KBM-7 (cell line): ENCODE data around the gene RBM44.
"Not testable (repeated sequence)": the region's sequence is repeated elsewhere in the genome, so short reads cannot be mapped to it uniquely, and the experiment has no call there.

Experiments
- DNase-seq: peaks from one replicate; pipeline ENCODE4 v3.0.0-alpha.2; 2015
- in situ Hi-C: fragments of 300-500 bp; cut with MboI; formaldehyde crosslinking; loops from 2 replicates; pipeline ENCODE4 v1.14.3; 2020; ENCODE audit warnings: low sequenced_read_pairs, low pct_unique_long_range_greater_than_20kb, mixed read lengths

RBM44 gene

DNA sequence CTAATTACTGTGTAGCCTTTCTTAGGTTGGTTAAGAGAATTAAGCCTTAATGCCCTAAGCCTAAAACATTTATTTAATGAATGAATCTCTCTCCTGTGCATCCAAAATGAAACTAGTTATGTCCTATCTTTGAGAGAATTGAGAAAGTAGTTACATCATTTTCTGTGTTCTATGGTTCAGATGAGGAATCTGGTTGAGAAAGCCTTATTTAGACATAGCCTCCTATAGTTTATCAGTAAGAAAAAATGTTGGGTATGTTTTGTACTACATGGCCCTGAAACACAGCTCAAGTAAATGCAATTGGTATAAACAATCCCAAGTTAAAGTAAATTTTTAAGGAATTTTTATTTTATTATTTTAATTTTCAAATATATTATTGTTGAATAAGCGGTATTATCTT lies 35.0 kb downstream of the RBM44 start:
- no peak for DNase-seq
- in situ Hi-C loops = no loop called here

DNA sequence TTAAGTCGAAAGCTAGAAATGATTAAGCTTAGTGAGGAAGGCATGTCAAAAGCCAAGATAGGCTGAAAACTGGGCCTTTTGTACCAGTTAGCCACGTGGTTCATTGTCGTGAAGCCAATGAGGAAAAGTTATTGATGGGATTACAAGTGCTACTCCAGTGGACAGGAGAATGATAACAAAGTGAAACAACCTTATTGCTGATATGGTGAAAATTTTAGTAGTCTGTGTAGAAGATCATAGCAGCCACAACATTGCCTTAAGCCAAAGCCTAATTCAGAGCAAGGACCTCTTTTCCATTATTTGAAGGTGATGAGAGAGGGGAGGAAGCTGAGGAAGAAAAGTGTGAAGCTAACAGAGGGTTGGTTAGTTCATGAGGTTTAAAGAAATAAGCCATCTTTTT lies 36.8 kb downstream of the RBM44 start:
- in situ Hi-C loops = no loop called here
- no peak for DNase-seq

DNA sequence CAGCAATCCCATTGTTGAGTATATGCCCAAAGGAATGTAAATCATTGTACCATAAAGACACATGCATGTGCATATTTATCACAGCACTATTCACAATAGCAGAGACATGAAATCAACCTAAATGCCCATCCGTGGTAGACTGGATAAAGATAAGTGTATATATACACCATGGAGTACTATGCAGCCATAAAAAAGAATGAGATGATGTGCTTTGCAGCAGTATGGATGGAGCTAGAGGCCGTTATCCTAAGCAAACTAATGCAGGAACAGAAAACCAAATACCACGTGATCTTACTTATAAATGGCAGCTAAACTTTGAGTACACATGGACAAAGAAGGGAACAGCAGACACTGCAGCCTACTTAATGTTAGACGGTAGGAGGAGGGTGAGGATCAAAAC lies 42.5 kb downstream of the RBM44 start:
- in situ Hi-C loops = no loop called here

DNA sequence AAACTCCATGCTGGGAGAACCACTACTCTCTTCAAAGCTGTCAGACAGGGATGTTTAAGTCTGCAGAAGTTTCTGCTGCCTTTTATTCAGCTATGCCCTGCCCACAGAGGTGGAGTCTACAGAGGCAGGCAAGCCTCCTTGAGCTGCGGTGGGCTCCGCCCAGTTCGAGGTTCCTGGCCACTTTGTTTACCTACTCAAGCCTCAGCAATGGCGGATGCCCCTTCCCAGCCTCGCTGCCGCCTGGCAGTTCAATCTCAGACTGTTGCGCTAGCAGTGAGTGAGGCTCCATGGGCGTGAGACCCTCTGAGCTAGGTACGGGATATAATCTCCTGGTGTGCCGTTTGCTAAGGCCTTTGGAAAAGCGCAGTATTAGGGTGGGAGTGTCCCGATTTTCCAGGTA lies 50.4 kb downstream of the RBM44 start:
- DNase-seq, in situ Hi-C loops: not testable (repeated sequence)

More for the DNA sequence above, 42.5 kb downstream of the RBM44 start:
- DNase-seq = no peak

DNA sequence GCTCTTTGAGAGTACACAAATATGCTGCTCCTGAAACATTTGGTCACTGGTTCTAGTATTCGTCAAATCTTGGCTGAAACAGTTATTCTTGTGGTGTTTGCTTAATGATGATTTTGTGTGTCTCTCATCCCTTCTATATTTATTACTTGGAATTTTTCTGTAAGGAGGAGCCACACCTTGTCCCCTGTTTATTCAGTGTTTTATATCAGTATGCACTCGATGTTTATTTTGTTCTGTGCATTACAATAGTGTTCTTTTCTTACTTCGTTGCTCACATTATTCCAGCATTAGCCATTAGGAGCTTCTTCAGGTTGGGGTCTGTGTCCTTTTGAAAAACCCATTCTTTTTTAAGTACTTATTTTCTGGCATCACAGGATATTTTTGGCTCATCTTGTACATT lies 55.7 kb downstream of the RBM44 start:
- in situ Hi-C loops = no loop called here
- DNase-seq = no peak

DNA sequence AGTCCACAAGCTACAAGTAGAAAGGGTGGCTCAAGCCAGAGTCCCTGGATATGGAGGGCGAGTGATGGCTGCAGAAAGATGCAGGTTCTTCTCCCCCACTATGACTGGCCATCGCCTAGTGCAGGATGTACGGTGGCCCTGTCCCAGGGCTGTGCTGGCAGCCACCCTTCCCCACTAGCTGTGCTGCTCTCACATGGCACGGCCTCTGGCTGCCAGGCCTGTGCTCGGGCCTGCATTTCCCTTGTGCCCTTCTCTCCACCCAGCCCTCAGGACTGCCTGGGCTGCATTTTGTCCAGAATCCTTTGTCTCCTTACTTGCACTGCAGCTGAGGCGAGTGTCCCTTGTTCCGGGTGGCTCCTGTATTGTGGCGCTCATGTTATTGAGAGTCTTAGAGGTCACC lies 59.2 kb downstream of the RBM44 start:
- in situ Hi-C loops = no loop called here
- no peak for DNase-seq

DNA sequence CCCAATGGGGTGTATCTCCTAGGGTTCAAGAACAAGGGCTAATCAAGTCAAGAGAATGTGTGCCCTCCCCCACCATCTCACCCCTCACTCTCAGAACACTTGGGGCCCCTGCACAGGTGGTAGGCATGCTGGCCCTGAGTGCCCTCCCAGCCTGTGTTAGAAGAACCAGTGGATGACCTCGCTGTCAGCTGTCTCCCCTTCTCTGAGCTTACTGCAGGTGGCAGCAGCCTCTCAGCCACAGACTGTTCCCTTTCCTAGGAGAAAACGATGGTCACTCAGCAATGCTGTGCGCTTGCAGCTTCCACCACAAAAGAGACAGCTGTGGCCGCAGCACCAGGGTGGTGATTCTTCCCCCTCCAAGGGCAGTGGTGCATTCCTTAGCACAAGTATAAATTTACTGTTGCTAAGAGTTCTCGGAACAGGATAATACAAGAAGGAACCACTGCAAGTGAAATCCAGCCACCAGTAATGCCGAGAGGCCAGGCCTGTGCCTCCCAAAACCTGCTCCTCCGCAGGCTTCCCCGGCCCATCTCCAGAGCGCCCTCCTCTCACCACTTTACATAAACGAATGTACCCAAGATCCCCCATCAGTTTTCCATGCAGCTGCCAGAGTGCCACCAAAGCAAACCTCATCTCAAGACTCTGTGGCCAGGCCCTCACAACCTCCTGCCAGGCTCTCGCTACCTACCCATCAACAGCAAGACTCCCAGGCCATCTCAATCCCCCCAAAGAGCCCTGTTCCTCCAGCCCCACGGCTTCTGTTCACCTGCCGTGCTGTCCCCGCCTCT lies 59.9 kb downstream of the RBM44 start:
- in situ Hi-C loops = no loop called here
- peak; percentile 88 for DNase-seq

DNA sequence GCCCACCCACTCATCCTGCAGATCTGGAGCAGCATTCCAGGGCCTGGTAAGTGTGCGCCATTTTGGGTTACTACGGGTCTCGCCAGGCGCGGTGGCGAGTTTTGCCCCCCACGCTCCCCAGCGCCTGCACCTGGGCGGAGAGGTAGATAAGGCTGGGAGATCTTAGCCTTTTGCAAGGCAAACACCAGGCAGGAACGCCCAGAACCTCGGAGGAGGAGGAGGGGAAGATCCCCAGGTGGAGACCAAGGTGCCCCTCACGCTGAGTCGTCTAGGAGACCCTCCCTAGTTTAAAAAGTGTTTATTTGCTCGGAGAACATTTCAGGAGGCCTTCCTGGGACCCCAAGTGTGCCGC lies 60.5 kb downstream of the RBM44 start:
- in situ Hi-C loops = no loop called here
- no peak for DNase-seq

DNA sequence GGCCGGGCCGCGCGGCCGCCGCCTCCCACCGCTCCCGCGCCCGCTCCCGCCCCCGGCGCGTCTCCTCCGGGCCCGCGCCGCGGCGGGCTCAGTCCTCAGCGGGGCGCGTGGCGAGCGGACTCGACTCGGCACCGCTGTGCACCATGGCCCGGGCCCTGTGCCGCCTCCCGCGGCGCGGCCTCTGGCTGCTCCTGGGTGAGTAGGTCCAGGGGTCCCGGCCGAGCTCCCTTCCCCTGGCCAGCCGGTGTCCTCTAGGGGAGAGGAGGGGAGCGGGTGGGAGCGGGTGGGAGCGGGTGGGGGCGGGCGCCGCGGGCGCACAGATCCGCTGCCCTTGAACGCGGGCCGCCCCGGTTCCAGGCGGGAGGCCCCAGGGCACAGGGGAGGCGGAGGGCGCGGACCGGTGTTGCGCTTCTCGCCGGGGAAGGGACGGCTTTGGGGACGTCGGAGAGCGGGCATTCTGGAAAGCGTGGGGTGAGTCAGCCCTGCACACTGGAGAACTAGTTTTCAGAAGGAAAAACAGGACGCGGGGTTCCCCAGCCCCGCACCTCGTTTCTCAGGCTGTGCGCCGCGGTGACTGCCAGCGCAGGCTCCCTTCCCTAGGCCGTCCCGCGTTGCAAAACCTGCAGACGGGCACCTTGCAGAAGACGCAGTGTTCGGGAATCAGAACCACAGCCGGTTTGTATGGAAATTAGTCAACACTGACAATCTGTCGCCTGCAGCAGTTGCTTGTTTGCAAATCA lies 61.1 kb downstream of the RBM44 start, which contains the start of gene RAMP1:
Gene RAMP1, plus strand, starts transcription at position 91 of the 740 bp plus-strand sequence. Its CDS starts 53 bp downstream, at position 144.
- DNase-seq = peak; percentile 45
- in situ Hi-C loops = no loop called here

DNA sequence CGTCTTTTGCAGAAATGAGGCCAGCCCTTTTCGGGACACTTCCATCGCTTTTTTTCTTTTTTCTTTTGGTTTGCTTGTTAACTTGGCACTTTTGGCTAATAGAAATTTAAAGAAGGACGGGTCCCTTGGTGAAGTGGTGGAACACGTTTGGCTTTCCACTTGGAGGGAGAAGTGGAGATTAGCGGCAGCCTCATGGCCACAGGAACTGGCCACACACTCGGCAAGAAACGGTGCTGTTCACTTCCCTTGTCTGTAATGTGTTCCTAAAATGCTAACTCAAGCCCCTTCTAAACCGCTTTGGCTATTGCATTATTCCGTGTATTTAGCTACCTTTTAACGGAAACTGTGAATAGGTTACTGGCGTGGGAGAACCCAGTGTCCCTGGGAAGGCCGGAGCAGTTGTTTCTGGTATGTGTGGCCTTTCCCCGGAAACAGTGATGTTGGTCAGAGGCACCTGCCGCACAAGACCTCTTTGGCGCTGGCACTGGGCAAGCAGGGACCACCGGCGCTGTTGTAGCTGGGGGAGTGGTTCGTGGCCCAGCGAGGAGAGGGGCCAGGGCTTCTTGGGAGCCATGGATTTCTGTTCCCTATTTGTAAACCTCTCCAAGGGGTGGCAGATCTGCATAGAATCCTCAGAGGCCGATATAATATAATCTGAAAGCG lies 61.8 kb downstream of the RBM44 start:
- in situ Hi-C loops = no loop called here
- DNase-seq = peak; percentile 46

DNA sequence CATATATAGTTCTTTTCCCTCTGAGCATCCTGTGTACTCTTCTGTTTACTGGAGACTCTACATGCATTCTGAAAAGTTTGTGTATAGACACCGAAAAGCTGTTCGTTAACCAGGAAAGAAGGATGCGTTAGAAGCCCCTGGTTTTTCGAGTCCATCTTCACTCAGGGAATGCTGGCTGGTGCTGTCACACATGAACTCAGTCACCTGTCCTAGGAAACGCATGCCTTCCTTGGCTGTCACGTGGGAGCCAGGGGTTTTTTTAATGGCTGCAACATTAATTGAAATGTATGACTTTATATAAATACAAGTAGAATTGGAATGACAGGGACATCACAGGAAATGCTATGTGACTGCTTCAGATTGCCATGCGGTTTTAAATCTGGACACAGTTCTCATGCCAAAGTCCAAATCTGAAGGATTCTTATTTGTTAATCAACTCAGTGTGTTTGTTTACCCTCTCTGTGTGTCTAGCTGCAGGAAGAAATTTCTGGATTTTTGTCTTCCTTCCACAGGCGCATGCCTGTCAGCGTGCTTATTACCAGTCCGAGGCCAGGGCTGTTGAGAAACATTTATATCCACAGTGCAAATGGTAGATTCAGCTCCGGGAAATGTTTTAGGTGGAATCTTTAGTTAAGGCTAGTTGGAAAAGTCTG lies 63.4 kb downstream of the RBM44 start:
- in situ Hi-C loops = no loop called here

DNA sequence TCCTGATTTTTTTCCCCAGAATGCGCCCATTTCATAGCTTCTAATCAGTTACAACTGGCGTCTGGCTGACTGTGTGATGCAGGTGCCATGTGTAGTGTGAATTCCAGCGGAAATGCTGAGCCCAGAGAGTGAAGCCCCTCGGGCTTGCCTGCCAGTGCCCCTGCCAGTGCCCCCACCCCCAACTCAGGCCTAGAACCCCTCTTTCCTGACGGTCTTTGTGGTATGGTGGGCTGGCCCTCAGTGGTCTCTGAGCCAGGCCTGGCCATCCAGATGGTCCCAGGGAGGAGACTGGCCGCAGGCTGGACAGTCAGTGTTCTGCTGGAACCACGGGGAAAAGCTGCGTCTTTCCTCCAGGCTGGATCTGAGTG lies 63.9 kb downstream of the RBM44 start:
- no peak for DNase-seq
- in situ Hi-C loops = no loop called here

More for the DNA sequence above, 63.4 kb downstream of the RBM44 start:
- DNase-seq = no peak

DNA sequence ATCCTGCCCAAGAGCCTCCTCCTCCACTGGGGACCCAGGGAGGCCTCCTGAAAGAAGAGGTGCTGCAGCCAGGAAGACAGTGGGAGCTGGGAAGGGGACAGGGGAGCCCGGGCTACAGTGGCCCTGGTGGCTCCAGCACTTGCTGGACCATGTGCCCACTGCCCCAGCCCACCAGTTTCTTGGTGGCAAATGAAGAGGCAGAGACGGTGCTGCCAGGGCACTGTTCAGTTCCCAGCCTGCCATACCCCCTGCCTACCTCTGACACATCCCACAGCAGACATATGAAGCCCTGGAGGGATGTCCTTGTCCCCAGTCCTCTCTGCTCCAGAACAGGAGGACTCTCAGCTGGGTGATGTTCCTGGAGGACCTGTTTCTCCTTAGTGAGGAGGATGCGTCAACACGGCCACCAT lies 64.5 kb downstream of the RBM44 start:
- DNase-seq = no peak
- in situ Hi-C loops = no loop called here

DNA sequence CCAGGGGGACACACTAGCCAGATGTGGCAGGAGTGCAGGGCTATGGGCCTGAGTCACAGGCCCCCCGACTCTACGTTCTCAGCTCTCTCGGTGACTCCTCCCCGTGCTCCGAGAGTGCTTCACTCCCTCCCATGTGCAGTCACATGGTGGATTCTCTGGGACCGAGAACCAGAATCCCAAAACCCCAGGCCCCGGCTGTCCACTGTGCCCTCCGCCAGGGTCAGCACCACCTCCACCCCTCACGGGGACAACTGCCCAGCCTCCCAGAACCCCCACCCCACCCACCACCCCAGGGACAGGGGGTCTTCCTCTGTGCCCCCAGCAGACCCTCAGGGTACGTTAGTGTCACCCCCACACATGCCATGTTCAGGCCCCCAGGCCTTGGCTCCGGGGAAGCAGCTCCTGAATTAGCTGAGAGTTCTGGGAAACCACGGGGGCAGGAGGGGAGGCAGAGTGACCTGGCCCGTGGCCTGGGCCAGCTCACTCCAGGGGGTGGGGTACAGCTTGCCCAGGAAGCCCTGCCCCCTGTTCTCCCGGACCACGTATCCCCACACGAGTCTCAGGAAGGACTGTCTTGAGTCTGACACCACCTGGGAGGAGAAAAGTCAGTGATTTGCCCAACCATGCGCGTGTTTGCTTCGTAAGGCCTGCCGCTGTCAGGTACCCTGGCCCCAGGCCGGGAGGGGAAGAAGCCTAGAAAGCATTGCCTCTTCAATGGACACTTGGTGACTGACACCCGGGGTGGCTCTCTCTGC lies 65.3 kb downstream of the RBM44 start:
- in situ Hi-C loops = no loop called here
- no peak for DNase-seq

DNA sequence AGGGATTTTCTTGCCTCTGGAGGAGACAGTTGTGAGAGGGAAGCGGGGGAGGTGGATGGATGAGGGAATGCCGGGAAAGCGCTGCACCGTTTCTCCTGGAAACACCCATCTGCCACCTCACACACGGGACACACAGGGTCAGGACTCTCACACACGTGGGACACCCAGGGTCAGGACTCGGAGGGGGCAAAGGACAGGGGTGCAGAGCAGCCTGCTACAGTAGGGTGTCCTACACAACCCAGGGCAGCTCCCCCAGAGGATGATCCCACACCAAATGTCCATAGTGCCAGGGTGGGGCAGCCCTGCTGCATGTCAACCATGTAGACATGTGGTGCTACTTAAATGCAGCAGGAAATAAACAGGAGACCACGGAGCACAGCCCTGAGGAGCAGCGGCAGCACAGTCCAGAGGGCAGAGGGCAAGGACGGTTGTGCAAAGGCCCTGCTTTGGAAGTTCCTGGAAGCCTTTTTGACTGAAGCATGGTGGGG lies 65.9 kb downstream of the RBM44 start:
- no peak for DNase-seq
- in situ Hi-C loops = no loop called here

DNA sequence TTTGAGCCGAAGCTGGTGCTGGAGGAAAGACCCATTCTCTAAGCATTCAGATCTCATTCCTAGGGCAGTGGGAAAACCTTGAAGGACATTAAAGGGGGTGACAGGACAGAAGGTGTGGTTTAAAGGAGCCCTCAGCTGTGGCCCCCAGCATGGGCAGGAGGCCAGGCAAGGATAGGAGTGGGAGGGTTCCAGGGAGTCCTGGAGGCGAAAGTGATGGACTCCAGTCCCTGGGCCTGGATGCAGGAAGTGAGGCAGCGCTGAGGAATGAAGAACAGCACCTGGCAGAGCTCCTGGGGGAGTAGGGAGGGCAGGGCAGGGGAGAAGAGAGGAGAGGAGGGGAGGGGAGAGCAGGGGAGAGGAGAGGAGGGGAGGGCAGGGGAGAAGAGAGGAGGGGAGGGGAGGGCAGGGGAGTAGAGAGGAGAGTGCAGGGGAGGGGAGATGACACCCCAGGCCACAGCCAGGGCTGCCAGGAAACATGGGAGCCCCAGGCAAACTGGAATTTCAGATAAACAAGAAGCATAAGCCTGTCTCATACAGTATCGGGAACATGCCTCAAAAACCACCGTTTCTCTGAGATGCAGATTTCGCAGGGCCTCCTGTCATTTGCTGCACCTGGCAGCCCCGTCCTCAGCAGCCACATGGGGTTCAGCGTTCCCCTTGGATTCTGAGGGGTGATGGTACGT lies 66.5 kb downstream of the RBM44 start:
- in situ Hi-C loops = no loop called here
- DNase-seq = no peak

DNA sequence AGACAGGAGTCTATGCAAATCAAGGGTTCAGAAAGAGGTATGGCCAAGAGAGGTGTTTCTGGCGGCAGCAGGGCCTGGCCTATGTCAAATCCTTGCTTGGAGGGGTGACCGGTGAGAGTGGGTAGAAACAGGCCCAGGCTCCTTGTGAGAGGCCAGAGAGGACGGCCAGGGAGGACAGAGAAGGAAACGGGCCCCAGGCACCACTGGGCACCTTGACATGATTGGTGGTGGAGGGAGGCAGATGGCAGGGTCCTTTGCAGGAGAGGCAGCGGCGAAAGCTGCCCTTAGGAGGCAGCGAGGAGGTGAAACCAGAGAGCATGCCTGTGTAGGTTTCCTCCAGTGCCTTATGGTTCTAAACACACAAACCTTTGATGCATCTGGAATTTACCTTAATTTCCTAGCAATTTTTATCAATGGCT lies 67.1 kb downstream of the RBM44 start:
- in situ Hi-C loops = no loop called here
- peak; percentile 18 for DNase-seq

DNA sequence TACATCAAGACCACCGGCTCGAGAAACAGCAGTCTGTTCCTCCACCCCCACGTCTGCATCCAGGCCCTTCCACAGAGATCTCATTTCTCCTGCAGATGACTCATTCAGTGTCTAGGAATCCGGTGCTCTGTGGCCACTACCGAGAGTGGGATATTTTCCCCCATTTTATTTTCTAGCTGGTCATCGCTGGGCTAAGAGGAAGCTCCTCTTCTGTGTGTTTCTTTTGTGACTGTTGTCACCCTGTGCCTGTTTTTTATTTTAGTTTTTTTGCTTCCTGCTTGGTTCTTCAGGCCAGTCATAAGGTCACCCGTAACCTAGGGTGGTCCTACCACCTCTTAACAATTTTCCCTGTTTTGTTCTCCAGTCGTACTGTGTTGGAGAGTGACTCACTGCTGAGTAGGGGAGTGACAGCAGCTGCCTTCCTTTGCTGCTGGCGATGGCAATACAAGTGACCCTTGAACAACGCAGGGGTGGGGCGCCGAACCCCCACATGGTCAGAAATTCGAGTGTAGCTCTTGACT lies 67.6 kb downstream of the RBM44 start:
- no peak for DNase-seq
- in situ Hi-C loops = no loop called here
